Liver (tissue), 9 donors: ENCODE measurements around the gene SLC22A31. TPM values are rescaled to one million over a fixed set of nuclear protein-coding genes. Genes with fewer than 3 reads are reported as not detected.

Experiments
- DNase-seq: peaks from one replicate; pipeline ENCODE4 v3.0.0-alpha.2; 2017; ENCODE audit warnings: low spot score
- H3K27ac ChIP-seq, 2 donors: one replicate each; pipeline ENCODE4 v1.7.0; 2013; ENCODE audit warnings: inconsistent platforms in 2 of 2, low read length in 2 of 2, control low read depth in 1 of 2, low read depth in 1 of 2, mild to moderate bottlenecking in 1 of 2
- H3K27me3 ChIP-seq, 4 donors: one replicate each; pipeline versions ENCODE4 v1.6.1 to v1.7.0; 2013; ENCODE audit warnings: low read length in 3 of 4, inconsistent platforms in 1 of 4, mild to moderate bottlenecking in 1 of 4, moderate library complexity in 1 of 4; ENCODE audit not compliant: control insufficient read depth in 4 of 4, insufficient read depth in 4 of 4
- H3K36me3 ChIP-seq, 4 donors: one replicate each; pipeline versions ENCODE4 v1.6.1 to v1.7.0; 2013; ENCODE audit warnings: low read length in 3 of 4, mild to moderate bottlenecking in 3 of 4, low read depth in 1 of 4, moderate library complexity in 1 of 4; ENCODE audit not compliant: control insufficient read depth in 4 of 4, insufficient read depth in 3 of 4
- H3K4me1 ChIP-seq, 4 donors: one replicate each; pipeline versions ENCODE4 v1.6.1 to v1.7.0; 2013; ENCODE audit warnings: low read length in 3 of 4, mild to moderate bottlenecking in 3 of 4, moderate library complexity in 1 of 4; ENCODE audit not compliant: control insufficient read depth in 4 of 4, insufficient read depth in 4 of 4
- H3K4me3 ChIP-seq, 3 donors: one replicate each; pipeline versions ENCODE4 v1.6.1 to v1.7.0; 2013; ENCODE audit warnings: low read length in 3 of 3, control low read depth in 1 of 3, low read depth in 1 of 3, mild to moderate bottlenecking in 1 of 3
- H3K9ac ChIP-seq, 2 donors: one replicate each; pipeline ENCODE4 v1.7.0; 2013; ENCODE audit warnings: low read length in 2 of 2, mild to moderate bottlenecking in 2 of 2, moderate library complexity in 2 of 2, control low read depth in 1 of 2, low read depth in 1 of 2
- H3K9me3 ChIP-seq, 4 donors: one replicate each; pipeline versions ENCODE4 v1.6.1 to v1.7.0; 2013; ENCODE audit warnings: low read length in 3 of 4; ENCODE audit not compliant: control insufficient read depth in 4 of 4
- ATF3 ChIP-seq: IDR thresholded peaks from 2 replicates; pipeline ENCODE4 v1.6.1; 2016; ENCODE audit warnings: antibody characterized with exemption
- CTCF ChIP-seq: fragments of 150-350 bp; IDR thresholded peaks from 2 replicates; pipeline ENCODE4 v1.5.1; 2017; ENCODE audit warnings: improper control_type of control experiment, low read depth, low read length; ENCODE audit not compliant: missing input control
- EGR1 ChIP-seq, 2 donors: IDR thresholded peaks; 2 replicates each; pipeline ENCODE4 v1.6.1; 2016 to 2018; ENCODE audit warnings: antibody characterized with exemption in 2 of 2, low read depth in 2 of 2
- FOXA1 ChIP-seq: IDR thresholded peaks from 2 replicates; pipeline ENCODE4 v1.6.1; 2016; ENCODE audit warnings: antibody characterized with exemption
- FOXA2 ChIP-seq: IDR thresholded peaks from 2 replicates; pipeline ENCODE4 v1.6.1; 2016; ENCODE audit warnings: antibody characterized with exemption
- GABPA ChIP-seq, 2 donors: IDR thresholded peaks in 1 of 2; conservative IDR thresholded peaks in 1 of 2; 2 replicates each; pipeline ENCODE4 v1.6.1; 2016; ENCODE audit warnings: antibody characterized with exemption in 2 of 2, mild to moderate bottlenecking in 1 of 2, moderate library complexity in 1 of 2
- HNF4A ChIP-seq, 2 donors: conservative IDR thresholded peaks; 2 replicates each; pipeline ENCODE4 v1.6.1; 2016; ENCODE audit warnings: antibody characterized with exemption in 2 of 2, mild to moderate bottlenecking in 2 of 2
- HNF4G ChIP-seq: IDR thresholded peaks from 2 replicates; pipeline ENCODE4 v1.6.1; 2016; ENCODE audit warnings: antibody characterized with exemption
- JUND ChIP-seq, 2 donors: IDR thresholded peaks; 2 replicates each; pipeline ENCODE4 v1.6.1; 2016; ENCODE audit warnings: antibody characterized with exemption in 2 of 2
- MAX ChIP-seq: IDR thresholded peaks from 2 replicates; pipeline ENCODE4 v1.6.1; 2016; ENCODE audit warnings: antibody characterized with exemption
- NR2F2 ChIP-seq: IDR thresholded peaks from 2 replicates; pipeline ENCODE4 v1.6.1; 2016; ENCODE audit warnings: antibody characterized with exemption
- RAD21 ChIP-seq, 2 donors: IDR thresholded peaks; 2 replicates each; pipeline ENCODE4 v1.6.1; 2016; ENCODE audit warnings: antibody characterized with exemption in 2 of 2, mild to moderate bottlenecking in 2 of 2
- REST ChIP-seq: IDR thresholded peaks from 2 replicates; pipeline ENCODE4 v1.6.1; 2016; ENCODE audit warnings: antibody characterized with exemption, mild to moderate bottlenecking
- RXRA ChIP-seq, 2 donors: IDR thresholded peaks; 2 replicates each; pipeline ENCODE4 v1.6.1; 2017 to 2018; ENCODE audit warnings: antibody characterized with exemption in 2 of 2, mild to moderate bottlenecking in 1 of 2
- SP1 ChIP-seq: IDR thresholded peaks from 2 replicates; pipeline ENCODE4 v1.6.1; 2018; ENCODE audit warnings: antibody characterized with exemption, mild to moderate bottlenecking
- TAF1 ChIP-seq: conservative IDR thresholded peaks from 2 replicates; pipeline ENCODE4 v1.6.1; 2016; ENCODE audit warnings: antibody characterized with exemption, mild to moderate bottlenecking
- YY1 ChIP-seq: IDR thresholded peaks from 2 replicates; pipeline ENCODE4 v1.6.1; 2016; ENCODE audit warnings: antibody characterized with exemption, mild to moderate bottlenecking
- ZBTB33 ChIP-seq: IDR thresholded peaks from 2 replicates; pipeline ENCODE4 v1.6.1; 2016; ENCODE audit warnings: antibody characterized with exemption
- WGBS: extraction: QIAGEN DNeasy Blood & Tissue Kit; methylation state at CpG from one replicate; pipeline ENCODE4 v1.1.7; 2013; 5-methylcytosine and 5-hydroxymethylcytosine counted together
- polyA plus RNA-seq, 2 donors: library from polyadenylated mRNA; stranded (reverse) in 1 of 2; unstranded in 1 of 2; fragments of 200-250 nt in 1 of 2; fragments of >200 nt in 1 of 2; fragmentation: Nextera tagmentation in 1 of 2; extraction: Ambion mirVana in 1 of 2; gene quantifications; one replicate each; pipeline versions ENCODE4 v1.2.1 to v1.2.3, GENCODE V29; 2013 to 2015
- total RNA-seq, 2 donors: library from RNA; depleted of rRNA; stranded (reverse); fragments of >200 nt; gene quantifications; one replicate each; pipeline ENCODE4 v1.2.3, GENCODE V29; 2014
- donor health status: healthy.
- donor health status: healthy.
- donor health status: healthy.
- donor health status: healthy.
- donor health status: healthy.

SLC22A31 gene
- total and polyA plus RNA-seq, 4 donors, result 0.15 to 0.50 (median 0.48) TPM; not detected in 1

GRCh38 chr16:89177501-89177900, 22.8 kb downstream of the SLC22A31 start:
- H3K9ac ChIP-seq, result no peak overlapping the region
- no peaks in the 10 kb centered on the region for H3K4me1 ChIP-seq
- TF ChIP-seq HNF4A (conservative IDR thresholded peaks at IDR 0.05), result no peak
- TF ChIP-seq RXRA (IDR thresholded peaks at IDR 0.05), result no peak
- no peak for TF ChIP-seq YY1
- no peak for TF ChIP-seq HNF4G
- TF ChIP-seq EGR1 (IDR thresholded peaks at IDR 0.05; ENCODE audit: low read depth in 2 of 2), result no peak
- TF ChIP-seq CTCF, result no peak
- TF ChIP-seq ATF3, result no peak
- TF ChIP-seq REST, result no peak
- TF ChIP-seq JUND (IDR thresholded peaks at IDR 0.05), result no peak
- no peak for TF ChIP-seq MAX
- no peak for TF ChIP-seq RAD21 (IDR thresholded peaks at IDR 0.05)
- no peak for TF ChIP-seq SP1
- TF ChIP-seq GABPA (IDR thresholded peaks at IDR 0.05 in 1 of 2, conservative IDR thresholded peaks at IDR 0.05 in 1 of 2), result no peak
- no peak for TF ChIP-seq NR2F2
- TF ChIP-seq FOXA2, result no peak
- no peak for TF ChIP-seq TAF1
- no peaks in the 10 kb centered on the region for H3K9me3 ChIP-seq
- WGBS, result 68% methylated on average over 12 of the region's 12 CpGs
- H3K27me3 ChIP-seq, result no peaks in the 10 kb centered on the region
- no peak overlapping the region for H3K27ac ChIP-seq
- no peaks in the 10 kb centered on the region for H3K36me3 ChIP-seq
- no peak for DNase-seq
- H3K4me3 ChIP-seq, result no peak overlapping the region

GRCh38 chr16:89176717-89177116, 23.6 kb downstream of the SLC22A31 start:
- Histone ChIP-seq H3K9me3 (no peaks in the 10 kb centered on the region), H3K4me3 (no peak overlapping the region), H3K36me3 (no peaks in the 10 kb centered on the region), H3K27ac (no peak overlapping the region), H3K4me1 (peaks cover 0 to 3% (median 0%) of the 10 kb centered on the region in 4 donors), H3K27me3 (no peaks in the 10 kb centered on the region), H3K9ac (no peak overlapping the region)
- no peak for DNase-seq
- WGBS, result 83% methylated on average over 9 of the region's 9 CpGs
- TF ChIP-seq REST (no peak), NR2F2 (no peak), EGR1 (IDR thresholded peaks at IDR 0.05; ENCODE audit: low read depth in 2 of 2) (no peak), RAD21 (IDR thresholded peaks at IDR 0.05) (no peak), GABPA (IDR thresholded peaks at IDR 0.05 in 1 of 2, conservative IDR thresholded peaks at IDR 0.05 in 1 of 2) (no peak), JUND (IDR thresholded peaks at IDR 0.05) (no peak), RXRA (IDR thresholded peaks at IDR 0.05) (no peak), FOXA1 (no peak), MAX (no peak), CTCF (no peak), ZBTB33 (no peak), TAF1 (no peak), YY1 (no peak)
